ENCODE data around the gene LGALS7. TPM values are rescaled to one million over a fixed set of nuclear protein-coding genes. Genes with fewer than 3 reads are reported as not detected.

Gene LGALS7
- polyA plus RNA-seq, 1 of the 3 experiments (the other 2 are of a cell fraction) = not detected

DNA sequence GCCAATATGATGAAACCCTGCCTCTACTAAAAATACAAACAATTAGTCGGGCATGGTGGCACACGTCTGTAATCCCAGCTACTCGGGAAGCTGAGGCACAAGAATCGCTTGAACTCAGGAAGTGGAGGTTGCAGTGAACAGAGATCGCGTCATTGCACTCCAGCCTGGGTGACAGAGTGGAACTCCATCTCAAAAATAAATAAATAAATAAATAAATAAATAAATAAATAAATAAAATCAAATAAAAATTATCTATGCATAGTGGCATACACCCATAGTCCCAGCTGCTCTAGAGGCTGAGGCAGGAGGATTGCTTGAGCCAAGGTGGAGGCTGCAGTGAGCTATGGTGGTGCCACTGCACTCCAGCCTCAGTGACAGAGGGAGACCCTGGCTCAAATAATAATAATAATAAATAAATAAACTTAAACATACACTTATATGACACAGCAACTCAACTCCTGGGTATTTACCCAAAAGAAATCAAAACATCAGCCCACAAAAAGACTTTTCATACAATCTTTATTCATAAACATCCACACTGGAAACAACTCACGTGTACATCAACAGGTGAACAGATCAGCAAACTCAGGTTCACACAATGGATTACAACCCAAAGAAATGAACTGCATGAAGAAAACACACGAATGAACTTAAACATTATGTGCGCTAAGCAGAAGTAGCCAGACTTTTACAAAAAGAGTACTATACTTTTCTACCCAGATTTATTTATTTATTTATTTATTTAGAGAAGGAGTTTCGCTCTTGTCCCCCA, 6.9 kb downstream of the LGALS7 start:
- Histone ChIP-seq H3K4me1 (ENCODE audit: control insufficient read depth in 1 of 2, insufficient read depth in 2 of 2, low read depth in 1 of 2, low read length in 1 of 2) (no peaks in the 10 kb centered on the region), H2AFZ (ENCODE audit: low read depth) (no peak overlapping the region), H3K4me3 (ENCODE audit: low read depth in 2 of 2, low read length in 1 of 2) (no peak overlapping the region), H3K27me3 (ENCODE audit: insufficient read depth) (no peaks in the 10 kb centered on the region), H3K36me3 (replicated peaks in 1 of 2; ENCODE audit: control insufficient read depth in 1 of 2, insufficient read depth in 2 of 2, low read length in 1 of 2) (no peaks in the 10 kb centered on the region), H3K9me3 (no peaks in the 10 kb centered on the region), H3K4me2 (no peak overlapping the region), H3K27ac (ENCODE audit: low read depth in 2 of 2, low read length in 1 of 2) (no peak overlapping the region), H3K9me2 (no peaks in the 10 kb centered on the region), H3K79me2 (ENCODE audit: insufficient read depth) (no peaks in the 10 kb centered on the region), H3F3A (replicated peaks; ENCODE audit: insufficient read depth) (no peaks in the 10 kb centered on the region), H4K20me1 (ENCODE audit: insufficient read depth) (no peaks in the 10 kb centered on the region), H3K9ac (no peak overlapping the region)
- TF ChIP-seq RAD21 (IDR thresholded peaks at IDR 0.05; ENCODE audit: low read length) (no peak), RCOR1 (IDR thresholded peaks at IDR 0.05; ENCODE audit: low read length) (no peak), TCF12 (IDR thresholded peaks at IDR 0.05) (no peak), FOSL2 (IDR thresholded peaks at IDR 0.05; ENCODE audit: borderline replicate concordance, low read depth) (no peak), POLR2AphosphoS5 (IDR thresholded peaks at IDR 0.05; ENCODE audit: low read depth, low read length) (no peak), RFX5 (IDR thresholded peaks at IDR 0.05; ENCODE audit: low read length) (no peak), RXRA (IDR thresholded peaks at IDR 0.05; ENCODE audit: borderline replicate concordance, low read depth) (no peak), TAF1 (IDR thresholded peaks at IDR 0.05; ENCODE audit: borderline replicate concordance, low read depth, low read length) (no peak), YY1 (IDR thresholded peaks at IDR 0.05; ENCODE audit: low read depth) (no peak), FOXM1 (IDR thresholded peaks at IDR 0.05; ENCODE audit: low read depth) (no peak), FOXJ3 (CRISPR knock-in tag; IDR thresholded peaks at IDR 0.05) (no peak), EZH2phosphoT487 (IDR thresholded peaks at IDR 0.05; ENCODE audit: borderline replicate concordance, low read depth) (no peak), SIN3A (IDR thresholded peaks at IDR 0.05; ENCODE audit: borderline replicate concordance, low read depth, low read length) (no peak)
- TF ChIP-seq, protein P1, sequence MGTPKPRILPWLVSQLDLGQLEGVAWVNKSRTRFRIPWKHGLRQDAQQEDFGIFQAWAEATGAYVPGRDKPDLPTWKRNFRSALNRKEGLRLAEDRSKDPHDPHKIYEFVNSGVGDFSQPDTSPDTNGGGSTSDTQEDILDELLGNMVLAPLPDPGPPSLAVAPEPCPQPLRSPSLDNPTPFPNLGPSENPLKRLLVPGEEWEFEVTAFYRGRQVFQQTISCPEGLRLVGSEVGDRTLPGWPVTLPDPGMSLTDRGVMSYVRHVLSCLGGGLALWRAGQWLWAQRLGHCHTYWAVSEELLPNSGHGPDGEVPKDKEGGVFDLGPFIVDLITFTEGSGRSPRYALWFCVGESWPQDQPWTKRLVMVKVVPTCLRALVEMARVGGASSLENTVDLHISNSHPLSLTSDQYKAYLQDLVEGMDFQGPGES (IDR thresholded peaks at IDR 0.05; ENCODE audit: low read depth, low read length) = no peak
- TF ChIP-seq, protein P2, sequence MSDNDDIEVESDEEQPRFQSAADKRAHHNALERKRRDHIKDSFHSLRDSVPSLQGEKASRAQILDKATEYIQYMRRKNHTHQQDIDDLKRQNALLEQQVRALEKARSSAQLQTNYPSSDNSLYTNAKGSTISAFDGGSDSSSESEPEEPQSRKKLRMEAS (IDR thresholded peaks at IDR 0.05; ENCODE audit: low read depth) = no peak
- TF ChIP-seq, protein P3, sequence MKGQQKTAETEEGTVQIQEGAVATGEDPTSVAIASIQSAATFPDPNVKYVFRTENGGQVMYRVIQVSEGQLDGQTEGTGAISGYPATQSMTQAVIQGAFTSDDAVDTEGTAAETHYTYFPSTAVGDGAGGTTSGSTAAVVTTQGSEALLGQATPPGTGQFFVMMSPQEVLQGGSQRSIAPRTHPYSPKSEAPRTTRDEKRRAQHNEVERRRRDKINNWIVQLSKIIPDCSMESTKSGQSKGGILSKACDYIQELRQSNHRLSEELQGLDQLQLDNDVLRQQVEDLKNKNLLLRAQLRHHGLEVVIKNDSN (IDR thresholded peaks at IDR 0.05; ENCODE audit: borderline replicate concordance, low read depth) = no peak
- DNase-seq = no peak
- POLR2A ChIA-PET = no interaction called here
- CTCF ChIA-PET = no interaction called here
- WGBS (ENCODE audit: low lambda C conversion rate) = 91% methylated on average over 10 of the region's 10 CpGs

DNA sequence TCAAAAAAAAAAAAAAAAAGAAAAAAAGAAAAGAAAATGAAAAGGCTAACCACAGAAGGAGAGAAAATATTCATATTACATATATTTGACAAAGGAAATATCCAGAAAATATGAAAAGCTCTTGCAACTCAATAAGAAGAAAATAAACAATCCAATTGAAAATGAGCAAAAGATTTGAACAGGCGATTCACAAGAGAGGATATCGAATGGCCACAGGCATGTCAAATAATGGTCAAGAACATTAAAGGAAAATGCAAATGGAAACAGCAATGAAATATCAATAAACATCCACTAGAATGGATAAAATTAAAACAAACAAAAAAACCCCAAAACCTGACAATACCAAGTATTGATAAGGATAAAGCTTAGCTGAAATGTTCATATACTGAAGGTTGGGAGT, 8.1 kb downstream of the LGALS7 start:
- DNase-seq = no peak
- Histone ChIP-seq H3K79me2 (ENCODE audit: insufficient read depth) (no peaks in the 10 kb centered on the region), H3K27me3 (ENCODE audit: insufficient read depth) (no peaks in the 10 kb centered on the region), H3K9me2 (no peaks in the 10 kb centered on the region), H3K4me1 (ENCODE audit: control insufficient read depth in 1 of 2, insufficient read depth in 2 of 2, low read depth in 1 of 2, low read length in 1 of 2) (no peaks in the 10 kb centered on the region), H3K36me3 (replicated peaks in 1 of 2; ENCODE audit: control insufficient read depth in 1 of 2, insufficient read depth in 2 of 2, low read length in 1 of 2) (no peaks in the 10 kb centered on the region), H3K9ac (no peak overlapping the region), H3K4me2 (no peak overlapping the region), H3K4me3 (ENCODE audit: low read depth in 2 of 2, low read length in 1 of 2) (no peak overlapping the region), H3K9me3 (no peaks in the 10 kb centered on the region), H2AFZ (ENCODE audit: low read depth) (no peak overlapping the region), H3F3A (replicated peaks; ENCODE audit: insufficient read depth) (no peaks in the 10 kb centered on the region), H4K20me1 (ENCODE audit: insufficient read depth) (no peaks in the 10 kb centered on the region), H3K27ac (ENCODE audit: low read depth in 2 of 2, low read length in 1 of 2) (no peak overlapping the region)
- ChIA-PET CTCF (interaction anchor here (0.6 kb wide), 1 partner anchor 17 kb away, joined by 3 read pairs; no protein-coding TSS in a partner anchor), POLR2A (no interaction called here)
- no peak for TF ChIP-seq RXRA (IDR thresholded peaks at IDR 0.05; ENCODE audit: borderline replicate concordance, low read depth)
- no peak for TF ChIP-seq NFIC (IDR thresholded peaks at IDR 0.05; ENCODE audit: borderline replicate concordance)
- TF ChIP-seq, protein P4, sequence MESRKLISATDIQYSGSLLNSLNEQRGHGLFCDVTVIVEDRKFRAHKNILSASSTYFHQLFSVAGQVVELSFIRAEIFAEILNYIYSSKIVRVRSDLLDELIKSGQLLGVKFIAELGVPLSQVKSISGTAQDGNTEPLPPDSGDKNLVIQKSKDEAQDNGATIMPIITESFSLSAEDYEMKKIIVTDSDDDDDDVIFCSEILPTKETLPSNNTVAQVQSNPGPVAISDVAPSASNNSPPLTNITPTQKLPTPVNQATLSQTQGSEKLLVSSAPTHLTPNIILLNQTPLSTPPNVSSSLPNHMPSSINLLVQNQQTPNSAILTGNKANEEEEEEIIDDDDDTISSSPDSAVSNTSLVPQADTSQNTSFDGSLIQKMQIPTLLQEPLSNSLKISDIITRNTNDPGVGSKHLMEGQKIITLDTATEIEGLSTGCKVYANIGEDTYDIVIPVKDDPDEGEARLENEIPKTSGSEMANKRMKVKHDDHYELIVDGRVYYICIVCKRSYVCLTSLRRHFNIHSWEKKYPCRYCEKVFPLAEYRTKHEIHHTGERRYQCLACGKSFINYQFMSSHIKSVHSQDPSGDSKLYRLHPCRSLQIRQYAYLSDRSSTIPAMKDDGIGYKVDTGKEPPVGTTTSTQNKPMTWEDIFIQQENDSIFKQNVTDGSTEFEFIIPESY (IDR thresholded peaks at IDR 0.05; ENCODE audit: borderline replicate concordance, low read depth) = no peak
- no peak for TF ChIP-seq RFX5 (IDR thresholded peaks at IDR 0.05; ENCODE audit: low read length)
- TF ChIP-seq, protein P3 (IDR thresholded peaks at IDR 0.05; ENCODE audit: borderline replicate concordance, low read depth) = no peak
- no peak for TF ChIP-seq GABPA (IDR thresholded peaks at IDR 0.05; ENCODE audit: low read depth)
- TF ChIP-seq SMC3 (IDR thresholded peaks at IDR 0.05; ENCODE audit: low read depth, low read length) = no peak
- TF ChIP-seq, protein P5, sequence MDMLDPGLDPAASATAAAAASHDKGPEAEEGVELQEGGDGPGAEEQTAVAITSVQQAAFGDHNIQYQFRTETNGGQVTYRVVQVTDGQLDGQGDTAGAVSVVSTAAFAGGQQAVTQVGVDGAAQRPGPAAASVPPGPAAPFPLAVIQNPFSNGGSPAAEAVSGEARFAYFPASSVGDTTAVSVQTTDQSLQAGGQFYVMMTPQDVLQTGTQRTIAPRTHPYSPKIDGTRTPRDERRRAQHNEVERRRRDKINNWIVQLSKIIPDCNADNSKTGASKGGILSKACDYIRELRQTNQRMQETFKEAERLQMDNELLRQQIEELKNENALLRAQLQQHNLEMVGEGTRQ (IDR thresholded peaks at IDR 0.05; ENCODE audit: borderline replicate concordance, low read depth, low read length) = no peak
- TF ChIP-seq TEAD4 (IDR thresholded peaks at IDR 0.05; ENCODE audit: borderline replicate concordance, insufficient read depth) = no peak
- WGBS (ENCODE audit: low lambda C conversion rate) = 83% methylated on average over 2 of the region's 2 CpGs

All from SK-N-SH (cell line).